ENCODE measurements around the gene NBPF9.
"Not testable (repeated sequence)": the region's sequence is repeated elsewhere in the genome, so short reads cannot be mapped to it uniquely, and the experiment has no call there.

The NBPF9 gene

DNA sequence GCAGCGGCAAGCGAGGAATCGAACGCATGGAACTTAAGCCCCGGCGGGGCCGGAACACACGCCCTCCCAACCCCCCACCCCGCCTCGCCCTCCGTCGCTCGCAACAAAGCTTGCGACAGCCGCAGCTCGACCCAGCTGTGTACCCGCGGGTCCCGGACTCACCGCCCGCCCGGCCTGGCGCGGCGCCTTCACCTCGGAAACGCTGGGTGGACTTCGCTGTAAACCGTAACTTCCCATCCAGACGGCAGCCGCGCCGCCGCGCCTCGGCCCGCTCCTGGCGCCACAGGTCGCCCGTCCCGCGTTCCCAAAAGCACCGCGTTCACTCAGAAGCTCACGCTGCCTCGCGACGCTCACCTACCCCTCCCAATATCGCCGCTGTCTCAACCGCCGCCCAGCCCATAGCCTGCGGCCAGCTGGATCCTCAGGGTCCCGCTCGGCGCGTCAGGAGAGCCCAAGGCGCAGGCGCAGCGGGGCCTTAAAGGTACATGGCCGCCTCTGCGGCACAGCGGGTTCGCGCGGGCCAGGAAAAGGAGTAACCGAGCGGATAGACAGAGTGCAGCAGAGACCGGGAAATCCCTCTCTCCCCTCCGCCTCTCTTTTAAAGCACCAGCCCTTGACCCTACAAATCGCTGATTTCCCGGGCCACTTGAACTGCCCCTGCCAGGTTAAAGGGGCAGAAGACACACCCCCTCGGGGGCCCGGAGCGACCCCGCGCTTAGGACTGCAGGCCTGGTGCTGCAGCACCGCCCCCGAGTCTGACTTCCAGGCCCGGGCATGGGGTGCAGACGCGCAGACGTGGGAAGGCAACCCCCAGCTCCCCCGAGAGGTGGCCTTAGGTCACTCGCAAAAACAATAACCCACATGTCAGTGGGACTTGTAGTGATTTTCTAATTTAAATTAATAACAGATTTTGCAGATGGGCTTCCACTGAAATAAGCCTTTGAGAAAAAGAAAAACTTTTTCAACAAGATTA, at the start of gene NBPF9:
TSS of gene NBPF9 (minus strand) at position 443 of the 973 bp plus-strand sequence. CDS start 21,412 bp downstream, outside the sequence.
- DNase-seq (ENCODE audit: low read depth) = peak; percentile 20

DNA sequence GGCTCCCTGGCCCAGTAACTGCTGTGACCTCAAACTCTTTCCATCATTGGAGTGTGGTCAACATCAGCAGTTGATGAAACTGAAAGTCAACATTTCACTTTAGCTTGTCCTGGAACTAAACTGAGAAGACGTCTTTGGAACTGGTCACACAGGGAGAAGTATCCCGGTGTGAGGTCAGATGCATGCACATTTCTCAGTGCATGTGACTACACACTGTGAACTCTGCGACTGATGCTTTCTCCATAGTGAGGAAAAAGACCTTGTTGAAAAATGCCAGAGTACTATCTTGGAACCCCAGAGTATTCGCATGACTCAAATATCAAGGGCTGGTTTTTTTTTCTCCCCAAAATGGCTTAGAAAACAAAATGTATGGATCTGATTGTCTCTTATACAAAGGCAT, 46.6 kb upstream of the NBPF9 start:
- DNase-seq (ENCODE audit: low read depth) = not testable (repeated sequence)

GRCh38 chr1:149137585-149137984, 34.2 kb upstream of the NBPF9 start:
- DNase-seq (ENCODE audit: low read depth) = peak; percentile 11

- DNase-seq (ENCODE audit: low read depth) = not testable (repeated sequence)
Observed at GRCh38 chr1:149130938-149131337, 27.6 kb upstream of the NBPF9 start.

- not testable (repeated sequence) for DNase-seq (ENCODE audit: low read depth)
Observed at GRCh38 chr1:149129245-149129644, 25.9 kb upstream of the NBPF9 start.

- DNase-seq (ENCODE audit: low read depth) = not testable (repeated sequence)
Observed at GRCh38 chr1:149126555-149127145, 23.3 kb upstream of the NBPF9 start.

DNA sequence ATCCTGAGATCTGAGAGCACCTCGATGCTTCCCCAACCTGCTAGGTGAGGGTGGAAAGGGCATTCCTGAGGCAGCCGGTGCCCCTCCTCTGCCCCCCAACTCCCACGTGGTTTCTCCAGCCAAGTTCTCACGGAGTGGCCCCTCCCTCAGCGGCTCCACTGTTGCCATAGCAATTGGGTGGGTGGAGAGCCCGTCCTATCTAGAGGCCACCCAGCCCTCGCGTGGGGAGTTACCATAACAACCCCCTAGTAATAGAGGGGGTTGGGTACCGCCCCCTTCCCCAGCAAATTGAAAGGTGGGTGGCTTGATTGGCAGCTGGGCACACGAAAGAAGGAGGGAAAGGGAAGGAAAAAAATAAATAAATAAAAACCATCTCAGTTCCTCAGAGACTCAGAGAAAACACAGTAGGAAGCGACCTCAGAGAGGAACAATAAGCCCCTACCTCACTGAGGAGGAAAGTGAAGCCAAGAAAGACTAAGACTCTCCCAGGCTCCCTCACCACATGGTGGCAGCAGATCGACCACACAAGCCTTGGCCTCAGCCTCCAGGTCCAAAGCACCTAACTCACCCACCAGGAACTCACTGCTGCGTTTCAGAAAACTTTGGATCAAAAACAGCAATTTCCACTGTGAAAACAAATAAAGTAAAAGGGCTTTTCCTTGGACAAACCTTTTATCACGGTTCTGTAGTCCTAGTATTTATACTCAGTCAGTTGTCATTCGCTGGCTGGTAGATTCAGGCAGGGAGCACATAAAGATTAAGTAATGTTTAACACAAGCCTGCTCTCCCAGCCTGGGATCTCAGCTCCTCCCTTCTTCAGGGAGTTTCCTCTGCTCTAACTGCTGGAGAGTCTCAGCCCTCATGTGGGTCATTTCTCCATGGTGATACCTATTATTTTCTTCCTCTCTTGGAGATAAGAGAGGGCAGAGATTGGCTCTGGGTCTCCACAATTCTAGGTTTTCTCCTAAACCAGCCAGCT, 20.9 kb upstream of the NBPF9 start:
- DNase-seq (ENCODE audit: low read depth) = not testable (repeated sequence)

DNA sequence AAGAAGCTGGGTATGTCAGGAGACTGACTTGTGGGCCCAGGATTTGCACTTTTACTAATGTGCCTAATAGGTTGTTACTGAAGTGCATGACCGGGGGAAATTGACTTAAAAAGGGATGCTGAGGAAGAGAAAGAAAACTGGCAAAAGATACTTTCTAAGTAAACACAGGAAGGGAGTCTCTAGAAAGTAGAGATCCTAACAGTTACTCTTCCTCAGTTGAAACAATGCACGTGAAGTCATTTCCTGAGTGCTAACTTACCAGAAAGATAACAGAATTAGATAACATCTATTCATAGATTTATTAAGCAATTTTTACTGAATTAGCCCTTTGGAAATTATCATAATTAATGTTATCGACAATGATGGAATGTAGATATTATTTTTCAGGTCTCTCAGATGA, 9.5 kb upstream of the NBPF9 start:
- not testable (repeated sequence) for DNase-seq (ENCODE audit: low read depth)

GRCh38 chr1:149110343-149110742, 7.0 kb upstream of the NBPF9 start:
- not testable (repeated sequence) for DNase-seq (ENCODE audit: low read depth)

GRCh38 chr1:149102574-149102973, 777 bp downstream of the NBPF9 start:
- not testable (repeated sequence) for DNase-seq (ENCODE audit: low read depth)

DNA sequence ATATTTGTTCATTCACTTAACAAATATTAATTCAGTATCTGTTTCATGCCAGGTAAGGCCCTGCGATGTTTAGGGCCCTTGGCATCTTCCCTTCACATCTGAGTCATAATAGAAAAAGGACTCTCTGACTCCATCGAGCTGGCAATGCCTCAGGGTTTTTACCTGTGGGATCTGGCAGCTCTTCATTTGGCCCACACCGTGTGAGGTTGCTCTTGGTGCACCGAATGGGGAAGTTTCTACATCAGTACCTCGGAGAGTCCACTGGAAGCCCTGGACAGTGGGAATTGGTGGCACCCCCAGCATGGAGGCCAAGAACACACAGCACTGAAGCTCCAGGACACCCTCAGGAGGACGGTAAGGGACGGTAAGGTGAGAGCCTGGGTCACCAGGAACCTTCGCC, 5.1 kb downstream of the NBPF9 start:
- DNase-seq (ENCODE audit: low read depth) = not testable (repeated sequence)

- DNase-seq (ENCODE audit: low read depth) = not testable (repeated sequence)
Observed at GRCh38 chr1:149093155-149093554, 10.2 kb downstream of the NBPF9 start.

DNA sequence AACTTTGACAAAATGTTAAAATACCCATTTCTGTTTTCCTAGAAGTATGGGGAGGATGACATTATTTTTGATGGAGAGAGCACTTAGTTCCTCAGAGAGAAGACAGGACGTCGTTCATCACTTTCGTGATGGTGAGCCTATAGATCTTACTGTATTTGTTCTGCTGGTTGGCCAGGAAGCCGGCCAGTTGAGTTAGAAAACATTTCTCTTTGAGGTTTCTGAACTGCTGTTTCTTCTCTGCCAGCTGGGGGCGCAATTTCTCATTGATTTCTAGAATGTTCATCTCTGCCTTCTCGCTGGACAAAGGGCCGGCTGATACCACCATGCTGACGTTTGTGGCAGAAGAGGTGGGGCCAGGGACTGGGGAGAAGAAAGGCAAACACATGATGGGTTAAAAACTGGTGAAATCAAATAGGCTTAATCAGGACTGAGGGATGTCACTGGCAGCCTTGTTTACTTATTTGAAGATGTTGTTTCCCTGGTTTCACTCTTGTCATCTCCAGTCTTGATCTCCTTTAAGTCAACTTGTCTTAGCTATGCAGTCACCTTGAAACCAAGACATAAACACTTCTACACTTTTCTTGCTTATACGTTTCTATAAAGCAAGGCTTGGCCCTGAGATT, 27.7 kb downstream of the NBPF9 start:
- not testable (repeated sequence) for DNase-seq (ENCODE audit: low read depth)

- not testable (repeated sequence) for DNase-seq (ENCODE audit: low read depth)
Observed at GRCh38 chr1:149064611-149065010, 38.7 kb downstream of the NBPF9 start.

GRCh38 chr1:149043056-149043455, 60.3 kb downstream of the NBPF9 start:
- DNase-seq (ENCODE audit: low read depth) = not testable (repeated sequence)

DNA sequence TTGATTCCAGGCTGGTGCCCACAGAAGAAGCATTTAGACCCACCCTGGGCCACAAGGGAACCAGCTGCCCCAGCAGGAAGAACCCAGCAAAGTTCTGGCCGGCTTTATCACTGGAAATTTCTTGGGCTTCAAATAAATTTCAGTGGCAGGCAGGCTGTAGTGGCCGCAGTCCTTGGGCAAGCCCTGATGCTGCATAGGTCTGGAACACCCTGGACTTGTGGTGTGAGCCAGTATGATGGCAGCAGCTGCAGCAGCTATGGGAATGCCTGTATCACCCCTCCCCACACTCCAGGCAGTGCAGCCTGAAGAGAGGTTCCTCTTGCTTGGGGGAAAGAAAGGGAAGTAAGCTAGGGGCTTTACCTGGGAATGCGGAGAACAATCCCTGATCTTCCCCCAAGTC, 69.4 kb downstream of the NBPF9 start:
- DNase-seq (ENCODE audit: low read depth) = not testable (repeated sequence)

DNA sequence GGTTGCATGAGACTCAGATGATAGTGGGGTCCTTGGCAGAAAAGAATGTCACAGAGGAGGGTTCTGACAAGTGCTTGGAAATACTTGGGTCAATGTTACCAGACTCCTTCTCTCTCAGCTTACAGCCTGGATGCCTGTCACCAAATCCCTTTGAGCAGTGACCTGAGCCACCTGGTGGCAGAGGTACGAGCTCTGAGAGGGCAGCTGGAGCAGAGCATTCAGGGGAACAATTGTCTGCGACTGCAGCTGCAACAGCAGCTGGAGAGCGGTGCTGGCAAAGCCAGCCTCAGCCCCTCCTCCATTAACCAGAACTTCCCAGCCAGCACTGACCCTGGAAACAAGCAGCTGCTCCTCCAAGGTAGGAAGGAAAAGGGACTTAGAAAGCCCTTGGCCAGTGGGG, 79.0 kb downstream of the NBPF9 start:
- not testable (repeated sequence) for DNase-seq (ENCODE audit: low read depth)

DNA sequence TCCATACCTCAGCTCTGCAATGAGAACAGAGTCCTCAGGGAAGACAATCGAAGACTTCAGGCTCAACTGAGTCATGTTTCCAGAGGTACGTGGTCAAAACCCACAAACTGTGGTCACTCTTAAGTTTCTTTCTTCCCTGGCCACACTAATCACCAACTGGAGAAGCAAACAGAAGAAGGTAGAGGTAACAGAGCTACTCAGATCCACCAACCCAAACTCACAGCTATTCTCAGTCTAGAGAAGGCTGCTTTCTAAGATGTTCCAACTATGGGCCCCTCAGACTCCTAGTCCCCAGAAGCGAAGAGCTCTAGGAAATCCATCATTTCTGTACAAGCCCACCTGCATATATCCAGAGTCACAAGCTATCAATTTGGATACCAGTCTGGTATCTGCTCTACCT, 84.8 kb downstream of the NBPF9 start:
- DNase-seq (ENCODE audit: low read depth) = not testable (repeated sequence)

- not testable (repeated sequence) for DNase-seq (ENCODE audit: low read depth)
Observed at GRCh38 chr1:149016626-149017025, 86.7 kb downstream of the NBPF9 start.

GRCh38 chr1:149015522-149015921, 87.8 kb downstream of the NBPF9 start:
- DNase-seq (ENCODE audit: low read depth) = not testable (repeated sequence)

DNA sequence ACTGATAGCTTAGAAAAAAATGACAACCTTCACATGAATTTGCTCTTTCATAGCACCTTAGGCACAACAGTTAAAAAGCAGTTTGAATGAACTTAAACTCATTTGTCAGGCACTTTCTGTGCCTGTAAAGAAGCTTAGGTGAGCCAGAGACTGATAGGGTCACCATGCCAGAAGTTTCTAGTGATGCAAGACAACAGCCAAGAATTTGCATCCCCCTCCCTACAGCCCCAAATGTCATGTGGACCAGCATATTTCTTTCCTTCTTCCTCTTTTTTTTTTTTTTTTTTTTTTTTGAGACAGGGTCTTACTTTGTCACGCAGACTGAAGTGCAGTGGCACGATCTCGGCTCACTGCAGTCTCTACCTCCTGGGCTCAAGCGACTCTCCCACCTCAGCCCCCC, 89.8 kb downstream of the NBPF9 start:
- not testable (repeated sequence) for DNase-seq (ENCODE audit: low read depth)
